Measurements from ENCODE around the gene CASP14.
"Not testable (repeated sequence)": the region's sequence is repeated elsewhere in the genome, so short reads cannot be mapped to it uniquely, and the experiment has no call there.

CASP14 gene

DNA sequence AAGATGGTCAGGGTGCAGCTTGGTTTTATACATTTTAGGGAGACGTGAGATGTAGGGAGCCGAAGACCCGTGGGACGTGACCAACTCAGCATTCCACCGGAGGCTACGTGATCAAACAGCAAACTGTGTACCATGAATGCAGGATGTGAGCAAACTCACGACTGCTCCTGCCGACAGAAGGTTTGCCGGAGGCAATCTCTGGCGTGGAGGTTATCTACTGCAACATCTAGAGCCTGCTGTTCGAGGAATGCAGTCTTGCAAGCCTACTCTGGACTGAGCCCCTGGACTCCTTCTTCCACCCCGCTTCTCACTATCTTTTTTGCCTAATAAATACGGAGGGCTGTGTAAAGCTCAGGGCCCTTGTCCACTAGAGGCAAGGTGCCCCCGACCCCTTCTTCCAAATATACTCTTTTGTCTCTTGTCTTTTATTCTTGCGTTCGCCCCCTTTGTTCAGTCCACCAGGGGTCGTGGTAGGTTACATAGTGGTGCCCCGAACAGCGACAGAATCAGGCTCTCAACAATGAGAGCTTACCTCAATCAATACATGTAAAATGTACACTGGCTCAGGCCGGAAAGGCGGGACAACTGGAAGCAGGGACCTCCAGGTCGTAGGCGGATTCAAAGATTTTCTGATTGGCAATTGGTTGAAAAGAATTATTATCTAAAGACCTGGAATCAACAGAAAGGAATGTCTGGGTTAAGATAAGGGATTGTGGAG, 23.8 kb downstream of the CASP14 start:
- no peak for DNase-seq

DNA sequence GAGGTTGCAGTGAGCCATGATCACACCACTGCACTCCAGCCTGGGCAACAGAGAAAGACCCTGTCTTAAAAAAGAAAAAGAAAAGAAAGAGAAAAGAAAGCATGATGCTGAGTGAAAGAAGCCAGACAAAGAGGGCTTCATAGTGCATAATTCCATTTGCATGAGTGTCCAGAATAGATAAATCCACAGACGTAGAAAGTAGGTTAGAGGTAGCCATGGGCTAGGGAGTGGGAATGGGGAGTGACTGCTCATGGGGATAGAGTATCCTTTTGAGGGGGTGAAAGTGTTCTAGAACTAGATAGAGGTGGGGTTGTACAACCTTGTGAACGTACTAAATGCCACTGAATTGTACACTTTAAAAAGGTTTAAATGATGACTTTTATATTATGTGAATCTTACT, 25.1 kb downstream of the CASP14 start:
- no peak for DNase-seq

DNA sequence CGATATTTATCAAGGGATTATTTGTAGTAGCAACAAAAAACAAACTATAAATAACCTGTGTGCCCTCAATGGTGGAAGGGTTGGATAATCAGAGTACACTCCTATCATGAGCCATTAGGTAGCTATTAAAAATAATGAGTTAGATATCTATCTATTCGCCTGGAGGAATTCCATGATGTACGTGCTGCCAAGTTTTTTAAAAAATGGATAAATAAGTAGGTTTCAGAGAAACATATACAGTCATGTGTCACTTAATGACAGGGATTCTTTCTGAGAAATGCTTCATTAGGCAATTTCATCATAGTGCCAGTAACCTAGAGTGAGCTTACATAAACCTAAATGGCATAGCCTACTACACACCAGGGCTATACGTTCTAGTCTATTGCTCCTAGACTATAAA, 26.5 kb downstream of the CASP14 start:
- no peak for DNase-seq

DNA sequence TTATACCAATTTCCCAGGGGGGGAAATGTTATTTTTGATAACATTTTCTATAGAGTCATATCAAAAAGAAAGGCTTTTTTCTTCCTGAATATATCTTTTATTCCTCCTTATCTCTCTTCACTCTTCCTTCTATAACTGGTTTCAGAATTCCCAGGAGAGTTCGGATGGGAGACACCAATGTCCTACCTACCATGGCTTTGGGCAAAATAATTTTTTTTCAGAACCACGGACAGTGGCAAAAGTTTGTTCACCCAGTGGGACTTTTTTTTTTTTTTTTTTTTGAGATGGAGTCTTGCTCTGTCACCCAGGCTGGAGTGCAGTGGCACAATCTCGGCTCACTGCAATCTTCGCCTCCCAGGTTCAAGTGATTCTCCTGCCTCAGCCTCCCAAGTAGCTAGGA, 30.7 kb downstream of the CASP14 start:
- DNase-seq = not testable (repeated sequence)

DNA sequence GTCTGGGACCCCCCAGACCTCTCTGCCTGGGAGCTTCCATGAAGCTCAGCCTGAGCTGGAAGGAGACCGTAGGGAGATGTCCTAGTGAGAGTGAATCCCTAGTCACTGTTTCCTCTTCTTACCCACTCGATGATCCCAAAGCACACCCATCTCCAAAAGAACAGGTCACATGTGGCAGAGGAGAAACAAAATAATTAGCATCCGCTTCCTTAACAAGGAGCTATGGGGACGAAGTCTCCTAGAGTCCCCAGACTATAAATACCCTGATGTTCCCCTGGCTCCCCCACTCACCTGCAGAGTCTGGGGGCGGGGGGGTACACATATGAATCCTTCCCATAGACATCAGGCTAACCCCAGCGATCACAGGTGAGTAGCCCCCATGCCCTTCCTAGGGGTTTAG, 32.6 kb downstream of the CASP14 start, which contains the start of gene OR1I1:
Gene OR1I1 (plus strand): TSS at position 301 of the 400 bp plus-strand sequence. CDS start 4,855 bp downstream, outside the sequence.
- no peak for DNase-seq

DNA sequence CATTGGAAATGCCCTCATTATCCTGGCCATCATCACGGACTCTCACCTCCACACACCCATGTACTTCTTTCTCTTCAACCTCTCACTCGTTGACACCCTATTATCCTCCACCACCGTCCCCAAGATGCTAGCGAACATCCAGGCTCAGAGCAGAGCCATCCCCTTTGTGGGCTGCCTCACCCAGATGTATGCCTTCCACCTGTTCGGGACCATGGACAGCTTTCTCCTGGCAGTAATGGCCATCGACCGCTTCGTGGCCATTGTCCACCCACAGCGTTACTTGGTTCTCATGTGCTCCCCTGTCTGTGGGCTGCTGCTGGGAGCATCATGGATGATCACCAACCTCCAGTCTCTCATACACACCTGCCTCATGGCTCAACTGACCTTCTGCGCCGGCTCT, 37.9 kb downstream of the CASP14 start:
- DNase-seq = no peak

DNA sequence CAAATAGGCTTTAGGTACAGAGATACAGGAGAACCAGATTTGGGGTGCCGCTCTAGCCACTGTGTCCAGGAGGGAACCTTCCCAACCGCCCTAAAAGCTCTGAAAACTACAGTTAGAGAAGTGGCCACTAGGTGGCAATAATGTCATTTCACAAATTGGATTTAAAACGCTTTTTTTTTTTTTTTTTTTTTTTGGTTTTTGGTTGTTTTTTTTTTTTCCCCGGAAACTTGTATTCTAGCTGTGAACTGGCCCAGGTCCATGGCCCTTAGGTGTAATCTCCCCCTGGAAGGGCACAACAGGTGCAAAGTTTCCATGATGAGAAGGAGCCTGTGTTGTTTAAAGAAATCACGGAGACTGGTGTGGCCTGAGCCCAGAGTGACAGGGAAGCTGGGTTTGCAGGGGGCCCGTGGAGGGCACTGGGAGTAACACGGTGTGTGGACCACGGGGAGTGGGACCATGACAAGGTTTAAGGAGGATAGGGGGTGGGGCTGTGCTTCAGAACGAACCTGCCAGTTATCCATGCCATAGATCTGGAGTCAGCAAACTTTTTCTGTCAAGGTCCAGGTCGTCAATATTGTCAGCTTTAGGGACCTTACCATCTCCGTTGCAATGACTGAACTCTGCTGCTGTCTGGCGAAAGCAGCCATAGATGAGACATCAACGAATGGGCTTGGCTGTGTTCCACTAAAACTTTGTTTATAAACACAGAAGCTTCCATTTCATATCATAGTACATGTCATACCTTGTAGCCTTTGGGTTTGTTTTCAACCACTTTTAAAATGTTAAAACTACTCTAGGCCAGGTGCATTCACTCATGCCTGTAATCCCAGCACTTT, 42.9 kb downstream of the CASP14 start:
- DNase-seq = peak; percentile 78

DNA sequence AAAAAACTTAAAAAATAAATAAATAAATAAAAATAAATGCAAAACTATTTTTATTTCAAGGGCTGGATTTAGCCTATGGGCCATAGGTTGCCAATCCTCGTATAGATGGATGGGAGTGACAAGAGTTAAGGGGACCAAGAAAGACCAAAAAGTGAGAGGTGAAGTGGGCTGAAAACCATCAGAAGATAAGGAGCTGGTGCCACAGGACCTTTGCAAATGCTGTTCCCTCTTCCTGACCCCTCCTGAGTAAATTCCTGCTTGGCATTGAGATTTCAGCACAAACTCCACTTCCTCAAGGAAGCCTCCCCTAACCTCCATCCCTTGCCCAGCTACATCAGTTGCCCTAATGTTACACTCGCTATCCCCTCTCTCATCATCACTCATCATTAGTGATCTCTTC, 43.7 kb downstream of the CASP14 start:
- DNase-seq = no peak

DNA sequence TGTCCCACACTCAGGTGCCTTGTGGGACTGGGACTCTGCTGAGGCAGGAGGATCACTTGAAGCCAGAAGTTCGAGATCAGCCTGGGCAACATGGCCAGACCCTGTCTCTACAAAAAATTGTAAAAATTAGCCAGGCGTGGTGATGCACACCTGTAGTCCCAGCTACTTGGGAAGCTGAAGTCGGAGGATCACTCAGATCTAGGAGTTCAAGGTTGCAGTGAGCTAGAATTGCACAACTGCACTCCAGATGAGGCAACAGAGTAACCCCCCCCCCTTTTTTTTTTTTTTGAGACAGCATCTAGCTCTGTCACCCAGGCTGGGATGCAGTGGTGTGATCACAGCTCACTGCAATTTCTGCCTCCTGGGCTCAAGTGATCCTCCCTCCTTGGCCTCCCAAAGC, 46.9 kb downstream of the CASP14 start:
- DNase-seq = no peak

DNA sequence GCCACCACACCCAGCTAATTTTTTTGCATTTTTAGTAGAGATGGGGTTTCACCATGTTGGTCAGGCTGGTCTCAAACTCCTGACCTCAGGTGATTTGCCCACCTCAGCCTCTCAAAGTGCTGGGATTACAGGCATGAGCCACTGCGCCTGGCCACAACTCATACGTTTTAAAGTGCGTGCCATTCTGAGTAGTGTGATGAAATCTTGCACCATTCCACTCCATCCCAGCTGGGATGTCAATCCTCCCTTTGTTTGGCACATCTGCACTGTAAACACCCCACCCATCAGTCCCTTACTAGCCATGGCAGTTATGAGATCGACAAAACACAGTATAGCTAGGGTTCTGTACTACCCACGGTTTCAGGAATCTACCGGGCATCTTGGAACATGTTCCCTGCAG, 48.7 kb downstream of the CASP14 start:
- DNase-seq = not testable (repeated sequence)

DNA sequence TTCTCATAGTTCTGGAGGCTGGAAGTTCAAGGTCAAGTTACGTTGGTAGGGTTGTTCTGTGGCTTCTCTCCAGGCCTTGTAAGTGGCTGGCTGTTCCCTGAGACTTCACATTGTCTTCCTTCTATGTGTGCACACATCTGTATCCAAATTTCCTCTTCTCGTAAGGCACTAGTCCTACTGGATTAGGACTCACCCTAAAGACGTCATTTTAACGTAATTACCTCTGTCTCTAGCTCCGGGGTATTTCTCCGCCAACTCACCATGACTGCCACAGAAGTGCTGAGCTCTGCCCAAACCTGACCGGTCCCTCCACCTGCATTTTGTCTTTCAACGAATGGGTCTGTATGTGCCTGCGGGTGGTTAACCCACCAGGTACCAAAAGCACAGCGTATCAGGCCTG, 49.2 kb downstream of the CASP14 start:
- no peak for DNase-seq

DNA sequence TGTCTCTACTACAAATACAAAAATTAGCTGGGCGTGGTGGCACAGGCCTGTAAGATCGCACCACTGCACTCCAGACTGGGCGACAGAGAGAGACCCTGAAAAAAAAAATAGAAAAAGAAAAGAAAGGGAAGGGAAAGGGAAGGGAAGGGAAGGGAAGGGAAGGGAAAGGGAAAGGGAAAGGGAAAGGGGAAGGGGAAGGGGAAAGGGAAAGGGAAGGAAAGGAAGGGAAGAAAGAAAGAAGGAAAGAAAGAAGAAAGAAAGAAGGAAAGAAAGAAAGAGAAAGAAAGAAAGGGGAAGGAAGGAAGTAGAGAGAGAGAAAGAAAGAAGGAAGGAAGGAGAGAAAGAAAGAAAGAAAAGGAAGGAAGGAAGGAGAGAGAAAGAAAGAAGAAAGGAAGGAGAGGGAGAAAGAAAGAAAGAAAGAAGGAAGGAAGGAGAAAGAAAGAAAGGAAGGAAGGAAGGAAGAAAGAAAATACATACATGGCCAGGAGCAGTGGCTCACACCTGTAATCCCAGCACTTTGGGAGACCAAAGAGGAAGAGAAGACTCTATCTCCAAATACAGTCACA, 49.8 kb downstream of the CASP14 start:
- DNase-seq = no peak

DNA sequence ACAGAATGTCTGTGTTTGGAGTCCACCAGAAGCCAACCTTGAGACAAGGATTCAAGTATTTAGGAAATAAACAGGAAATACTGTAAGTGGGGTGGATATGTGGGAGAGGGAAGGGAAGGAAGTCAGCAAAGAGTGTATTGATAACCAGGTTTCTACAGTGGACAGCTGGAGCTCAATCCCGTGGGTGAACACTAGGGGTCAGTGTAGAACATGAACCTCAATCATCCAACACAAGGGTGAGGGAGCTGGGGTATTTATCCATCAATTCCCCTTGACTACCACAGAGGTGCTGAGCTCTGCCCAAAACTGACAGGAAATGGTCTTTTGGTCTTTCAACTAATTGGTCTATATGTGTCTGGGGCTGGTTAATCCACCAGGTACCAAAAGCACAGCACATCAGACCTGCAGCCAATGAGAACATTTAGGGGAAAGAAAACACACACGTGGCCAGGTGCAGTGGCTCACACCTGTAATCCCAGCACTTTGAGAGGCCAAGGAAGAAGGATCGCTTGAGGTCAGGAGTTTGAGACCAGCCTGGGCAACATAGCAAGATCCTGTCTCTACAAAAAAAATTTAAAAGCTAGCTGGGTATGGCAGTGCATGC, 52.3 kb downstream of the CASP14 start:
- peak; percentile 60 for DNase-seq

DNA sequence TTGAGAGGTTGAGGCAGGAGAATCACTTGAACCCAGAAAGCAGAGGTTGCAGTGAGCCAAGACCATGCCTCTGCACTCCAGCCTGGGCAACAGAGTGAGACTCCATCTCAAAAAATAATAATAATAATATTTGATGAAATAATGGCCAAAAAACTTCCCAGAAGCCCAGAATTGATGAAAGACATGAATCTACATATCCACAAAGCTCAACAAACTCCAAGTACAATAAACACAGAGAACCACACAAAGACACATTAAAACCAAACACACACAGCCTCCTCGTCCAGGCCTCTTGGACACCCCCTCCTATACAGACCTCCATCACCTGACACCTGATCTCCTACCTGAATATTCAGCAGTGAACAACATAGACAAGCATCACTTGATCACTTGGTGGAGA, 54.7 kb downstream of the CASP14 start:
- no peak for DNase-seq

DNA sequence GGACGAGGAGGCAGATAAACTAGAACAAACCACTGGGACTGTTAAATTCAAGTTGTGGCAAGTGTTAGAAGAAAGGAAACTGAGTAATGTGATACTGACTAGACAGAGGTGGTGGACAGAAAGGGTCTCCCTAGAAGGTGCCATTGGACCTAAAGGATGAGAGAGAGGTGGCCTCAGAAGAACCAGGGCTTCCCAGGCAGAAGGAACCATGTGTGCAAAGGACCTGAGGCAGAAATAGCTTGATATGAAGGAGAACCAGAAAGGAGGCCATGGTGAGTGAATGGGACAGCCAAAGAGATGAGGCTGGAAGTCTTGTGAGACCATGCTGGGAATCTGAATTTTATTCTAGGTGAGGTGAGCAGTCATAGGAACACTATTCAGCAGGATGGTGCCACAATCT, 55.1 kb downstream of the CASP14 start:
- no peak for DNase-seq

DNA sequence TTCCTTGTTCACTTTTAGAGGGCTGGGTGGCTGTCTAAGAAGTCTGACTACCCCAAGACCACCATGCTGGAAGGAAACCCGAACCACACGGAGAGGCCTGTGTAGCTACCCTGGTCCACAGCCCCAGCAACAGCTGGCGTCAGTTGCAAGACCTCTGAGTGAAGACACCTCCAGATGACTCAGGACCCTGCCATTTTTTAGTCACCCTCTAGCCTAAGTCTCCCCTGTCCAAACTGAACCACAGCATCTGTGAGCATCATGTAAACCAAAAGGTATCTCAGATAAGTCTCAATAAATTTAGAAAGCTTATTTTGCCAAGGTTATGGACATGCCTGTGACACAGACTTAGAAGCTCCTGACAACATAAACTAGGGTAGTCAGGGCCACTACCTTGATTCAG, 55.8 kb downstream of the CASP14 start:
- DNase-seq = no peak

DNA sequence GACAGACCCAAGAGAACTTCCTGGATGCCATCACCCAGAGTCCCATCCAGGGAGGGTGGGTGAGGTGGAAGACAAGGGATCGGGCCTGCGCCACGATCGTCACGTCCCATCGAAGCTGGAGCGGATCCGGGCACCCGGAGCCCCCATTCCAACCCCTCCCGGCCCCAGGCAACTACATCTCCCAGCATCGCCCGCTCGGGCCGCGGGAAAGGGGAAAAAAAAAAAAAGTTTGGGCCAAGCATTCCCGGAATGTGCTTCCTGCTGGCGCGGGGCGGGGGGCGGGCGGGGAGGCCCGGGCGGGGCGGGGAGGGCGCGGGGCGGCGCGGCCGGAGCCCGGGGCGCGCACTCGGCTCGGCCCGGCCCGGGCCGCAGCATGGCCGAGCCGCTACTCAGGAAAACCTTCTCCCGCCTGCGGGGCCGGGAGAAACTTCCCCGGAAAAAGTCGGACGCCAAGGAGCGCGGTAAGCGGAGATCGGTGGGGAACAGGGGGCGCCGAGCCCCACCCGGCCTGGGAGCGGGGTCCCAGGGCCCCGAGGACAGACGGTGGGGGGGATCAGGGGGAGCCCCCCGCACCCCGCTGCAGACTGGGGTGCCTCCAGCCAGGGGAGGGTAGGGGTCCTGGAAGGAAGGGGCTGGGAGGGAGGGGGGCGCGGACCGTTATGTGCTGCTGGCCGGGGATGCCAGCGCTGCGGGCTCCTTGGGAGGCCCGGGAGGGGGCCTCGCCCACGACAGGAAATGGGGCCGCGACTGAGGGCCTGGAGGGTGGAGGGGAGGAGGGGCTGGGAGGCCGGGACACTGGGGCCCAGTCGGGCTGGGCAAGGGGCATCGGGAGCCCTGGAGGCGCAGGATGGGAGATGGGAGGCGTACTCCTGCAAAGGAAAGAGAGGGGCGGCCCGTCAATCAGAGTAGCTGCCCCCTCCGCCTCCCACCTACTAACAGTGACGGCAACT, 58.1 kb downstream of the CASP14 start, which contains the start of gene SYDE1:
Gene SYDE1 (plus strand): TSS at position 341 of the 950 bp plus-strand sequence. CDS start 33 bp downstream, at position 374.
- no peak for DNase-seq

Data from CD4-positive, alpha-beta T cell treated with Interleukin-12 subunit alpha and Interleukin-12 subunit beta, for 1 hour (primary cell).